ENCODE results near the gene SF3B4. TPM values are rescaled to one million over a fixed set of nuclear protein-coding genes. Genes with fewer than 3 reads are reported as not detected.

The SF3B4 gene
- total and polyA plus RNA-seq, 2 of the 13 experiments (the other 11 are each of a cell fraction or from before 2014, with no cell fraction given): 13.8 to 14.8 TPM

- peak; percentile 14; the same call in 1 of the 2 replicates for TF ChIP-seq PRDM10 (CRISPR knock-in tag; IDR thresholded peaks at IDR 0.05; ENCODE audit: low read depth)
- TF ChIP-seq ZSCAN25 (CRISPR knock-in tag; IDR thresholded peaks at IDR 0.05): peak; percentile 71; the same call in 1 of the 2 replicates
- TF ChIP-seq RBAK (CRISPR knock-in tag; IDR thresholded peaks at IDR 0.05): no peak
- TF ChIP-seq TBX3 (IDR thresholded peaks at IDR 0.05; ENCODE audit: borderline replicate concordance): no peak
- TF ChIP-seq TBL1XR1 (IDR thresholded peaks at IDR 0.05; ENCODE audit: borderline replicate concordance, low read length, partially characterized antibody): no peak
- peak; percentile 81 for TF ChIP-seq DRAP1 (CRISPR knock-in tag; IDR thresholded peaks at IDR 0.05)
- no peak for TF ChIP-seq PREB (CRISPR knock-in tag; IDR thresholded peaks at IDR 0.05)
- TF ChIP-seq ZNF251 (CRISPR knock-in tag; IDR thresholded peaks at IDR 0.05): no peak
- TF ChIP-seq ZNF180 (CRISPR knock-in tag; IDR thresholded peaks at IDR 0.05; ENCODE audit: borderline replicate concordance, low read depth): no peak
- TF ChIP-seq RAD51 (IDR thresholded peaks at IDR 0.05; ENCODE audit: borderline replicate concordance): no peak
- TF ChIP-seq NFE2L2 (IDR thresholded peaks at IDR 0.05; ENCODE audit: low read length): no peak
- no peak for TF ChIP-seq SMARCC2 (IDR thresholded peaks at IDR 0.05)
- TF ChIP-seq MLXIP (CRISPR knock-in tag; IDR thresholded peaks at IDR 0.05; ENCODE audit: borderline replicate concordance): no peak
- no peak; the same call in 1 of the 2 replicates for TF ChIP-seq TOE1 (CRISPR knock-in tag; IDR thresholded peaks at IDR 0.05)
- TF ChIP-seq HDAC6 (IDR thresholded peaks at IDR 0.05; ENCODE audit: low read depth, low read length): no peak
- no peak for TF ChIP-seq ISL2 (CRISPR knock-in tag; IDR thresholded peaks at IDR 0.05)
- TF ChIP-seq FUBP1 (CRISPR knock-in tag; IDR thresholded peaks at IDR 0.05; ENCODE audit: borderline replicate concordance): peak; percentile 66; the same call in 1 of the 2 replicates
- TF ChIP-seq ZFP1 (CRISPR knock-in tag; IDR thresholded peaks at IDR 0.05): no peak
- no peak for TF ChIP-seq ZFP36L1 (CRISPR knock-in tag; IDR thresholded peaks at IDR 0.05)
- TF ChIP-seq TRIM24 (CRISPR knock-in tag; IDR thresholded peaks at IDR 0.05): no peak
Observed at GRCh38 chr1:149887456-149888246, 40.0 kb downstream of the SF3B4 start (continued).

All from HepG2 (cell line).